Ascending aorta (tissue), 2 donors: ENCODE measurements around the gene CCDC183. TPM values are rescaled to one million over a fixed set of nuclear protein-coding genes. Genes with fewer than 3 reads are reported as not detected.
"Not testable (repeated sequence)": the region's sequence is repeated elsewhere in the genome, so short reads cannot be mapped to it uniquely, and the experiment has no call there.

Experiments used
- DNase-seq, 2 donors: peaks; one replicate each; pipeline ENCODE4 v3.0.0-alpha.2; 2019; ENCODE audit warnings: low spot score in 2 of 2
- H3K27ac ChIP-seq, 2 donors: fragments of 200-600 bp; sonication (generic); one replicate each; pipeline ENCODE4 v1.5.1; 2016 to 2017; ENCODE audit warnings: mild to moderate bottlenecking in 1 of 2
- H3K27me3 ChIP-seq: fragments of 200-600 bp; sonication (generic); one replicate; pipeline ENCODE4 v1.5.1; 2017
- H3K36me3 ChIP-seq, 2 donors: fragments of 200-600 bp; sonication (generic); one replicate each; pipeline ENCODE4 v1.5.1; 2016
- H3K4me1 ChIP-seq, 2 donors: fragments of 200-600 bp; sonication (generic); one replicate each; pipeline ENCODE4 v1.5.1; 2016 to 2017; ENCODE audit warnings: mild to moderate bottlenecking in 1 of 2
- H3K4me3 ChIP-seq, 2 donors: fragments of 200-600 bp; sonication (generic); one replicate each; pipeline ENCODE4 v1.5.1; 2016 to 2017; ENCODE audit warnings: mild to moderate bottlenecking in 1 of 2
- H3K9me3 ChIP-seq, 2 donors: fragments of 200-600 bp; sonication (generic); one replicate each; pipeline ENCODE4 v1.5.1; 2016
- CTCF ChIP-seq, 3 experiments: fragments of 200-600 bp in 2 of 3; fragments of 450-650 bp in 1 of 3; sonication (generic) in 2 of 3; IDR thresholded peaks; one replicate each; pipeline ENCODE4 v1.5.1; 2016 to 2019; ENCODE audit warnings: antibody characterized with exemption in 3 of 3, mild to moderate bottlenecking in 1 of 3, moderate library complexity in 1 of 3
- intact Hi-C: fragments of 100-400 bp; cut with DNase I; formaldehyde crosslinking; loops from one replicate; pipeline ENCODE4 v1.15.1; 2023
- total RNA-seq: library from RNA; depleted of rRNA; stranded (reverse); fragments of >200 nt; gene quantifications from one replicate; pipeline ENCODE4 v1.1.0, GENCODE V29; 2016

The CCDC183 gene
- total RNA-seq, 1 donor from 2014 or later = not detected

- H3K27ac ChIP-seq = no peak overlapping the region
- intact Hi-C loops = no loop called here
- H3K36me3 ChIP-seq = no peaks in the 10 kb centered on the region
- H3K9me3 ChIP-seq = no peaks in the 10 kb centered on the region
- DNase-seq = no peak
- no peak for TF ChIP-seq CTCF (IDR thresholded peaks at IDR 0.05)
- H3K27me3 ChIP-seq = no peaks in the 10 kb centered on the region
- no peak overlapping the region for H3K4me3 ChIP-seq
- no peaks in the 10 kb centered on the region for H3K4me1 ChIP-seq
Measured at GRCh38 chr9:136754626-136755301, 41.4 kb upstream of the CCDC183 start.

- intact Hi-C loops, H3K9me3 ChIP-seq, H3K36me3 ChIP-seq, H3K27me3 ChIP-seq, H3K4me3 ChIP-seq, H3K27ac ChIP-seq, DNase-seq, H3K4me1 ChIP-seq: not testable (repeated sequence)
Measured at GRCh38 chr9:136755302-136756133, 40.6 kb upstream of the CCDC183 start.

GRCh38 chr9:136756134-136756438, 40.1 kb upstream of the CCDC183 start:
- TF ChIP-seq CTCF (IDR thresholded peaks at IDR 0.05) = no peak
- no peaks in the 10 kb centered on the region for H3K36me3 ChIP-seq
- no peaks in the 10 kb centered on the region for H3K9me3 ChIP-seq
- no peak overlapping the region for H3K27ac ChIP-seq
- DNase-seq = no peak
- H3K4me1 ChIP-seq = no peaks in the 10 kb centered on the region
- H3K27me3 ChIP-seq = no peaks in the 10 kb centered on the region
- no peak overlapping the region for H3K4me3 ChIP-seq
- intact Hi-C loops = no loop called here

- H3K27ac ChIP-seq = no peak overlapping the region
- intact Hi-C loops = no loop called here
- H3K4me1 ChIP-seq = no peaks in the 10 kb centered on the region
- DNase-seq = no peak
- no peaks in the 10 kb centered on the region for H3K36me3 ChIP-seq
- TF ChIP-seq CTCF (IDR thresholded peaks at IDR 0.05) = no peak
- H3K27me3 ChIP-seq = no peaks in the 10 kb centered on the region
- no peaks in the 10 kb centered on the region for H3K9me3 ChIP-seq
- no peak overlapping the region for H3K4me3 ChIP-seq
Measured at GRCh38 chr9:136756836-136757235, 39.3 kb upstream of the CCDC183 start.

GRCh38 chr9:136757328-136757727, 38.8 kb upstream of the CCDC183 start:
- Histone ChIP-seq H3K27me3 (no peaks in the 10 kb centered on the region), H3K4me1 (no peaks in the 10 kb centered on the region), H3K4me3 (no peak overlapping the region), H3K9me3 (no peaks in the 10 kb centered on the region), H3K36me3 (no peaks in the 10 kb centered on the region), H3K27ac (no peak overlapping the region)
- intact Hi-C loops = no loop called here
- TF ChIP-seq CTCF (IDR thresholded peaks at IDR 0.05) = no peak
- no peak for DNase-seq

- intact Hi-C loops = no loop called here
Measured at GRCh38 chr9:136757751-136758140, 38.4 kb upstream of the CCDC183 start.

More at GRCh38 chr9:136757751-136758140, 38.4 kb upstream of the CCDC183 start:
- Histone ChIP-seq H3K27me3 (no peaks in the 10 kb centered on the region), H3K36me3 (no peaks in the 10 kb centered on the region), H3K4me1 (no peaks in the 10 kb centered on the region), H3K4me3 (no peak overlapping the region), H3K9me3 (no peaks in the 10 kb centered on the region), H3K27ac (no peak overlapping the region)
- no peak for DNase-seq
- no peak for TF ChIP-seq CTCF (IDR thresholded peaks at IDR 0.05)
